GM18499 (cell line): Measurements from ENCODE around the gene RBBP4.
"Not testable (repeated sequence)": the region's sequence is repeated elsewhere in the genome, so short reads cannot be mapped to it uniquely, and the experiment has no call there.

Source experiments
- ATAC-seq: cut with Tn5 transposase; IDR thresholded peaks from one replicate; pipeline ENCODE4 v1.9.1; 2021; ENCODE audit warnings: moderate number of reproducible peaks; ENCODE audit not compliant: insufficient read depth, unreplicated experiment

Gene RBBP4

GRCh38 chr1:32650752-32651460 is at the start of gene RBBP4:
RBBP4 (plus strand) TSS chr1:32651208; CDS start chr1:32651307, 99 bp downstream.
- ATAC-seq: peak; percentile 52

GRCh38 chr1:32605711-32606424 is 45.1 kb upstream of the RBBP4 start:
- no peak for ATAC-seq

- no peak for ATAC-seq
Observed at GRCh38 chr1:32606565-32607371, 44.2 kb upstream of the RBBP4 start.

DNA sequence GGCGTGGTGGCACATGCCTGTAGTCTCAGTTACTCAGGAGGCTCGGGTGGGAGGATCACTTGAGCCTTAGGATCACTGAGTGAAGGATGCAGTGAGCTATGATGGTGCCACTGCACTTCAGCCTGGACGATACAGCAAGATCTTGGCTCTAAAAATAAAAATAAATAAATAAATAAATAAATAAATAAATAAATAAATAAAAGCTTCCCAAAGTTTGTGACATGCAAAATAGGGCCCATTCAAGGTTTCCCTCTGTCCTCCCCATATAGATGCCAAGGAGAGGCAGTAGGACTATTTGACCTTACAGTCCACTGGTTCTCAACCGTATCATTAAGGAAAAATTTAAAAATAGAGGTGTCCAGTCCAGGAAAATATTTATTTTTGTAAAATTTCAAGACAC is 41.8 kb upstream of the RBBP4 start:
- no peak for ATAC-seq

DNA sequence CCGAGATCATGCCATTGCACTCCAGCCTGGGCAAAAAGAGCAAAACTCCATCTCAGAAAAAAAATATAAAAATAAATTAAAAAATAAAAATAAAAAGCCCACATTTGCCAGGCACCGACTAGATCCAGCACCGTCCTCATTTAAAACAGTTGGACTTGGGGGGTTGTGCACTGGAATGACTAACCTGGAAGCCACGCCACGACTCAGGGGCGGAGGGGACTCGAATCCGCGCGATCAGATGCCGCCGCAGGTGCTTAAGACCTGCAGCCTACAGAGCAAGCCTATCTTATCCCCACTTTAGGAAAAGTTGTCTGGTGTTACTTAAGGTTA is 39.2 kb upstream of the RBBP4 start:
- no peak for ATAC-seq

- no peak for ATAC-seq
Observed at GRCh38 chr1:32612189-32612881, 38.7 kb upstream of the RBBP4 start.

DNA sequence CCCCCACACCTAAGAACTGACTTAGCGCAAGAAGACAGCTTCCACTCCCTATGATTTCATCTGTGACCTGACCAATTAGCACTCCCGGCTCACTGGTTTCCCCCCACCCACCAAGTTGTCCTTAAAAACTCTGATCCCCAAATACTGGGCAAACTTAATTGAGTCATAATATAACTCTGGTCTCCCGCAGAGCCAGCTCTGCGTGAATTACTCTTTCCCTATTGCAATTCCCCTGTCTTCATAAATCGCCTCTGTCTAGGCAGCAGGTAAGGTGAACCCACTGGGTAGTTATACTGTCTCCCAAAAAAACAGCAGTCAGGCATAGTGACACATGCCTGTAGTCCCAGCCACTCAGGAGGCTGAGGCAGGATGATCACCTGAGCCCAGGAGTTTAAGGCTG is 37.5 kb upstream of the RBBP4 start:
- no peak for ATAC-seq

DNA sequence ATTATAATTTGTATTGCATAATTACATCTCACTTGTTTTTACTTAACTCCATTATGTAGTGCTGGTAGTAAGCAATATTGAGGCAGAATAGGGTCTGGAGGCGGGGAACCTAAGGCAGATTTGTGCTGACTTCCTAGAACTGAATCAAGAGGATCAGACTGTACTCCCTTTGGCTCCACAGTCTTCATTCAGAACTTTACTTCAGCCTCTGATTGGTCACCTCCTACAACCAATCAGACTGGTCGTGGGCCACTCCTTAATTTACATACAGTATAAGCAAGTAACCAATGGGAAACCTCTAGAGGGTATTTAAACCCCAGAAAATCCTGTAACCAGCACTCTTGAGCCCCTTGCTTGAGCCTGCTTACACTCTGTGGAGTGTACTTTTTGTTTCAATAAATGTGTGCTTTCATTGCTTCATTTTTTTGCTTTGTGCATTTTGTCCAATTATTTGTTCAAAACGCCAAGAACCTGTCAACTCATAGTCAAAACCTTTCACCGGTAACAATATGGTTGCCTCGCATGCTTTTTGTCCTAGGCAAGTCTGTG is 32.3 kb upstream of the RBBP4 start:
- ATAC-seq: no peak

DNA sequence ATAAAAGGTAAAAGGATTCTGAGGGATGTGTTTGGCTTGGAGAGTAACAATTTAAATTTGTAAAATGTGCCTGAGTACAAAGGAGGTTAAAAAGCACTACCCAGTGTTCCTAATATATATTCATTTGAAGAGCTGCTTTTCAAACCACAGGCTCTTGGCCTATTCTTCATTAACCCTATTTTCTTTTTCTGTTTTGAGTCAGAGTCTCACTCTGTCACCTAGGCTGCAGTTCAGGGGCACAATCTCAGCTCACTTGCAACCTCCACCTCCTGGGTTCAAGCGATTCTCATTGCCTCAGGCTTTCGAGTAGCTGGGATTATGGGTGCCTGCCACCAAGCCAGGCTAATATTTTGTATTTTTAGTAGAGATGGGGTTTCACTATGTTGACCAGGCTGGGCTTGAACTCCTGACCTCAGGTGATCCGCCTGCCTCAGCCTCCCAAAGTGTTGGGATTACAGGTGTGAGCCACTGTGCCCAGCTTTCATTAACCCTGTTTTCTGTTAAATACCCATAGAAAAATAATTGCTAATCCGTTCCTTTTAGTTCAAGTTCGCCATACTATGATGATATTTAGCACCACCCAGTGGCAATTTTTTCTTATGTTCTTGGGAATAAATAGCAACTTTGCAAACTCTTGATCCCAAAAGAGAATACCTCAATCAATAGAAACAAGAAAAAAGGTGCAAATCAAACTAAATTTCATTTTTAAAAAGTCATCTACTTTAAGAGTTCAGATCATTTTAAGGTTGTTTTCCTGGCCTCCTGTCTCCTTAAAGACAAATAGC is 31.1 kb upstream of the RBBP4 start:
- ATAC-seq: no peak

- ATAC-seq: no peak
Observed at GRCh38 chr1:32622205-32622604, 28.8 kb upstream of the RBBP4 start.

DNA sequence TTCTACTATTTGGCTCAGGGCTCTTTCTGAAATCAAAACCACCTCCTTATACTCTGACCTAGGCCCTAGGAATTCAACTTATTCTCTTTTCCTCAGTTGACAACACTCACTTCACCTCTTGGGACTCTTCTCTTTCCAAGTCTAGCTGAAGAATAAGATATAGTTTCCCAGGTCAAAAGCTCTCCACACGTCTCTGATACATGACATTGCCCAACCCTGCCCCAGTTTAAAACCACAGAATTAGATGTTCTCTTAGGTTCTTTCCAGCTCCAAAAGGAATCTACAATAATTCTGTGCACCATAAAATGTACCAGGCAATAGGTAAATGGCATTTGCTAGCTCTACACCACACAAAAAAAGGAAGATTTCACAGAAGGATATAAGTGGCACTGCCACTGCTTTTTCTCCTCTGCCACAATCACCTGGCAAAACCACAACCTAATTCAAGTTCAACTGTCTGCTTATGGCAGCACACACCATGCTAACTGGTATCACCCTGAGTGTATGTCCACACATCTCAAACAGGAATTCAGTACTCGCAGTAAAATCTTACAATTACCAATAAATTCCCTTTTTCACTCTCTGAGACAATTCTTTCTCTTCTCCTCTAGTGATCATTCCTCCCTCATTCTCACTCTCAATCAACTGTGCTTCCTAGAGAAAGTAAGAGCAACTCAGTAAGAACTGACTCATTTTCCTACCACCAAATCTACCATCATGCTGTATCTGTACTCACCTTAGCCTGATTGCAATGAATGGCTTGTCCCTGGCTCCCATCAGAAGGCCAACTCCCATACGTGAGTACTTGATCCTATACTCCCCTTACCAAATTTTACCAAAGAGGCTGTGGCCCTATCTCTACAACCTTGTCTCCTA is 28.0 kb upstream of the RBBP4 start:
- no peak for ATAC-seq

- no peak for ATAC-seq
Observed at GRCh38 chr1:32623775-32624174, 27.2 kb upstream of the RBBP4 start.

DNA sequence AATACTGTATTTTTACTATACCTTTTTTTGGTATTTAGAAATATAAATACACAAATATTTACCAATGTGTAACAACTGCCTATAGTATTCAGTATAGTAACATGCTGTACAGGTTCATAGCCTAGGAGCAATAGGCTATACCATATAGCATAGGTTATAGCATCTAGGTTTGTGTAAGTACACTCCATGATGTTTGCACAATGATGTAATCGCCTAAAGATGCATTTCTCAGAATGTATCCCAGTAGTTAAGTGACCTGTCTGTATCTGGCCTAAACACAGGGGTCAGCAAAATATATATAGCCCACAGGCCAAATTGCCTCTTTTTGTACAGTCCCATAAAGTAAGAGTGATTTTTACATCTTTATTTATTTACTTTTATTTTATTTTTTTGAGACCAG is 24.8 kb upstream of the RBBP4 start:
- no peak for ATAC-seq

- no peak for ATAC-seq
Observed at GRCh38 chr1:32627596-32628162, 23.3 kb upstream of the RBBP4 start.

DNA sequence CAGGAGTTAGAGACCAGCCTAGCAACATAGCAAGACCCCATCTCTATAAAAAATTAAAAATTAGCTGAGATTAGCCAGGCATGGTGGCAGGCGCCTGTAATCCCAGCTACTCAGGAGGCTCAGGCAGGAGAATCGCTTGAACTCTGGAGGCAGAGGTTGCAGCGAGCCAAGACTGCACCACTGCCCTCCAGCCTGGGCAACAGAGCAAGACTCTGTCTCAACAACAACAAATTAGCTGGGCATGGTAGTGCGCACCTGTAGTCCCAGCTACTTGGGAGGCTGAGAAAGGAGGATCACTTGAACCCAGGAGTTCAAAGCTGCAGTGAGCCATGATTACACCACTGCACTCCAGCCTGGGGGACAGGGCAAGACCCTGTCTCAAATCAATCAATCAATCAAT is 20.8 kb upstream of the RBBP4 start:
- ATAC-seq: not testable (repeated sequence)

- no peak for ATAC-seq
Observed at GRCh38 chr1:32632829-32633228, 18.2 kb upstream of the RBBP4 start.

GRCh38 chr1:32635508-32636277 is 15.3 kb upstream of the RBBP4 start:
- ATAC-seq: no peak
